Endodermal cell (in vitro differentiated cells): Measurements from ENCODE around the gene RASL10B. TPM values are rescaled to one million over a fixed set of nuclear protein-coding genes. Genes with fewer than 3 reads are reported as not detected.

Experiments
- DNase-seq: peaks from one replicate; pipeline ENCODE4 v3.0.0-alpha.2; 2017
- H3K27ac ChIP-seq: 2 replicates; pipeline ENCODE4 v1.5.1; 2013; ENCODE audit warnings: mild to moderate bottlenecking, low read depth, low read length, moderate library complexity
- H3K27me3 ChIP-seq: 2 replicates; pipeline ENCODE4 v1.6.1; 2013; ENCODE audit warnings: mild to moderate bottlenecking, low read length, moderate library complexity; ENCODE audit not compliant: insufficient read depth, control insufficient read depth, poor library complexity, severe bottlenecking
- H3K36me3 ChIP-seq: 2 replicates; pipeline ENCODE4 v1.7.0; 2013; ENCODE audit warnings: mild to moderate bottlenecking, low read length, moderate library complexity; ENCODE audit not compliant: control insufficient read depth, insufficient read depth
- H3K4me1 ChIP-seq: one replicate; pipeline ENCODE4 v1.7.0; 2013; ENCODE audit warnings: low read length; ENCODE audit not compliant: control insufficient read depth, insufficient read depth
- H3K4me3 ChIP-seq: 2 replicates; pipeline ENCODE4 v1.5.1; 2013; ENCODE audit warnings: mild to moderate bottlenecking, low read length, moderate library complexity
- H3K9ac ChIP-seq: 2 replicates; pipeline ENCODE4 v1.6.1; 2013; ENCODE audit warnings: mild to moderate bottlenecking, low read length, moderate library complexity; ENCODE audit not compliant: poor library complexity, severe bottlenecking; ENCODE audit errors: extremely low read depth
- H3K9me3 ChIP-seq: 2 replicates; pipeline ENCODE4 v1.6.1; 2013; ENCODE audit warnings: mild to moderate bottlenecking, low read length, moderate library complexity; ENCODE audit not compliant: control insufficient read depth
- H3K27ac Mint-ChIP-seq: 2 replicates; pipeline ENCODE4 v1.8.0; 2020; ENCODE audit warnings: mixed read lengths
- H3K27me3 Mint-ChIP-seq: 2 replicates; pipeline ENCODE4 v1.8.0; 2021; ENCODE audit warnings: mild to moderate bottlenecking, mixed read lengths; ENCODE audit not compliant: insufficient read depth
- H3K36me3 Mint-ChIP-seq: 2 replicates; pipeline ENCODE4 v1.8.0; 2020; ENCODE audit warnings: low read depth, mixed read lengths
- H3K4me1 Mint-ChIP-seq: 2 replicates; pipeline ENCODE4 v1.8.0; 2020; ENCODE audit warnings: mixed read lengths
- H3K4me3 Mint-ChIP-seq: 2 replicates; pipeline ENCODE4 v1.8.0; 2020; ENCODE audit warnings: mild to moderate bottlenecking, moderate library complexity, mixed read lengths
- H3K9me3 Mint-ChIP-seq: 2 replicates; pipeline ENCODE4 v1.8.0; 2020; ENCODE audit warnings: mild to moderate bottlenecking, mixed read lengths
- CTCF ChIP-seq: fragments of 200-600 bp; sonication (generic); conservative IDR thresholded peaks from 2 replicates; pipeline ENCODE4 v1.5.0; 2021; ENCODE audit warnings: antibody characterized with exemption, mild to moderate bottlenecking
- WGBS, 2 experiments: methylation state at CpG; one replicate each; pipeline versions ENCODE4 v1.1.5 to v1.1.7; 2013; ENCODE audit warnings: missing lambda C conversion rate in 2 of 2, mixed read lengths in 1 of 2; ENCODE audit not compliant: insufficient coverage in 1 of 2, insufficient read length in 1 of 2; 5-methylcytosine and 5-hydroxymethylcytosine counted together
- total RNA-seq, 2 donors: library from RNA; stranded (reverse); fragmentation: NEBNext Ultra II Directional in 1 of 2; extraction: Animal tissue kit (Norgen Biotek cat#: 25700) in 1 of 2; gene quantifications; 2 replicates in 1 of 2; 3 replicates in 1 of 2; pipeline ENCODE4 v1.2.1, GENCODE V29; 2021

Gene RASL10B
- total RNA-seq, 2 donors from 2014 or later = 28.6 to 31.9 TPM

GRCh38 chr17:35736236-35736635 is 4.8 kb downstream of the RASL10B start:
- H3K27me3 ChIP-seq = peaks cover 32% of the 10 kb centered on the region

GRCh38 chr17:35738519-35739133 is 7.2 kb downstream of the RASL10B start:
- no peak overlapping the region for H3K27ac ChIP-seq
- H3K4me1 ChIP-seq = no peaks in the 10 kb centered on the region
- H3K9ac ChIP-seq = no peak overlapping the region
- H3K9me3 ChIP-seq = no peaks in the 10 kb centered on the region
- DNase-seq = no peak
- peaks cover 3% of the 10 kb centered on the region for H3K4me1 Mint-ChIP-seq
- no peak for TF ChIP-seq CTCF
- 92 to 95% methylated on average over 3 to 5 of the region's 5 CpGs for WGBS, 2 experiments
- H3K27ac Mint-ChIP-seq = no peak overlapping the region
- peaks cover 4% of the 10 kb centered on the region for H3K36me3 ChIP-seq
- H3K9me3 Mint-ChIP-seq = peaks cover 4% of the 10 kb centered on the region
- peaks cover 71% of the 10 kb centered on the region for H3K27me3 Mint-ChIP-seq
- peaks cover 4% of the 10 kb centered on the region for H3K36me3 Mint-ChIP-seq
- H3K27me3 ChIP-seq = peaks cover 56% of the 10 kb centered on the region
- no peak overlapping the region for H3K4me3 Mint-ChIP-seq
- H3K4me3 ChIP-seq = no peak overlapping the region

More at GRCh38 chr17:35736236-35736635, 4.8 kb downstream of the RASL10B start:
- Histone ChIP-seq H3K36me3 (peaks cover 8% of the 10 kb centered on the region), H3K4me3 (no peak overlapping the region), H3K4me1 (peaks cover under 1% of the 10 kb centered on the region), H3K27ac (no peak overlapping the region), H3K9ac (no peak overlapping the region), H3K9me3 (no peaks in the 10 kb centered on the region)
- Mint-ChIP-seq H3K27me3 (peaks cover 59% of the 10 kb centered on the region), H3K36me3 (peaks cover 4% of the 10 kb centered on the region), H3K9me3 (peaks cover 4% of the 10 kb centered on the region), H3K4me3 (no peak overlapping the region), H3K4me1 (peaks cover under 1% of the 10 kb centered on the region), H3K27ac (no peak overlapping the region)
- DNase-seq = no peak
- no peak for TF ChIP-seq CTCF
- WGBS, 2 experiments = 90 to 97% methylated on average over 4 to 5 of the region's 5 CpGs

GRCh38 chr17:35740216-35740615 is 8.8 kb downstream of the RASL10B start:
- Histone ChIP-seq H3K9me3 (no peaks in the 10 kb centered on the region), H3K9ac (no peak overlapping the region), H3K4me3 (no peak overlapping the region), H3K27ac (no peak overlapping the region), H3K36me3 (no peaks in the 10 kb centered on the region), H3K4me1 (no peaks in the 10 kb centered on the region), H3K27me3 (peaks cover 57% of the 10 kb centered on the region)
- no peak overlapping the region for H3K27ac Mint-ChIP-seq
- TF ChIP-seq CTCF = no peak
- peaks cover 72% of the 10 kb centered on the region for H3K27me3 Mint-ChIP-seq
- H3K4me3 Mint-ChIP-seq = no peak overlapping the region
- WGBS, 2 experiments = 94 to 100% methylated on average over 5 to 7 of the region's 7 CpGs
- peaks cover 3% of the 10 kb centered on the region for H3K4me1 Mint-ChIP-seq
- no peak for DNase-seq
- peaks cover 4% of the 10 kb centered on the region for H3K9me3 Mint-ChIP-seq
- peaks cover 4% of the 10 kb centered on the region for H3K36me3 Mint-ChIP-seq
